Choroid plexus epithelial cell (primary cell): ENCODE data around the gene DNAH1.

Experiments
- DNase-seq: peaks from one replicate; pipeline ENCODE4 v3.0.0-alpha.2; 2010; ENCODE audit warnings: low read depth
- H3K4me3 ChIP-seq: 2 replicates; pipeline ENCODE4 v1.5.1; 2011; ENCODE audit warnings: low read depth, mild to moderate bottlenecking, control low read depth, low read length, moderate library complexity
- CTCF ChIP-seq: conservative IDR thresholded peaks from 2 replicates; pipeline ENCODE4 v1.5.1; 2011; ENCODE audit warnings: low read depth, mild to moderate bottlenecking, control low read depth, inconsistent platforms, low read length, moderate library complexity

DNAH1 gene

GRCh38 chr3:52383446-52383845, 67.3 kb downstream of the DNAH1 start:
- no peak for DNase-seq
- TF ChIP-seq CTCF: no peak
- H3K4me3 ChIP-seq: no peak overlapping the region

GRCh38 chr3:52384019-52384761, 68.1 kb downstream of the DNAH1 start:
- H3K4me3 ChIP-seq: no peak overlapping the region
- no peak for DNase-seq
- no peak for TF ChIP-seq CTCF

GRCh38 chr3:52385157-52385556, 69.0 kb downstream of the DNAH1 start:
- peak; percentile 73 for TF ChIP-seq CTCF
- peak; percentile 57 for DNase-seq
- H3K4me3 ChIP-seq: no peak overlapping the region

- TF ChIP-seq CTCF: no peak
- no peak for DNase-seq
- no peak overlapping the region for H3K4me3 ChIP-seq
Observed at GRCh38 chr3:52387481-52387880, 71.4 kb downstream of the DNAH1 start.

- no peak for TF ChIP-seq CTCF
- no peak for DNase-seq
- no peak overlapping the region for H3K4me3 ChIP-seq
Observed at GRCh38 chr3:52388348-52388821, 72.3 kb downstream of the DNAH1 start.

- DNase-seq: peak; percentile 24
- peak; percentile 29 for TF ChIP-seq CTCF
- no peak overlapping the region for H3K4me3 ChIP-seq
Observed at GRCh38 chr3:52388933-52389332, 72.8 kb downstream of the DNAH1 start.

GRCh38 chr3:52391096-52391495, 75.0 kb downstream of the DNAH1 start:
- no peak for TF ChIP-seq CTCF
- no peak overlapping the region for H3K4me3 ChIP-seq
- no peak for DNase-seq
